PFSK-1 (cell line): ENCODE data around the gene EPHB6.

Experiments used
- FOXP2 ChIP-seq: optimal IDR thresholded peaks from 2 replicates; pipeline ENCODE3; 2011; ENCODE audit warnings: borderline replicate concordance, control low read depth, inconsistent platforms; ENCODE audit not compliant: insufficient read depth; ENCODE audit errors: extremely low read length, extremely low read depth
- POLR2AphosphoS5 ChIP-seq: IDR thresholded peaks from 2 replicates; pipeline ENCODE4 v1.6.1; 2012; ENCODE audit warnings: low read depth, mild to moderate bottlenecking, control low read depth, low read length, moderate library complexity
- SIN3A ChIP-seq: IDR thresholded peaks from 2 replicates; pipeline ENCODE4 v1.6.1; 2012; ENCODE audit warnings: mild to moderate bottlenecking, low read length, moderate library complexity, borderline replicate concordance; ENCODE audit not compliant: insufficient read depth
- TAF1 ChIP-seq: IDR thresholded peaks from 2 replicates; pipeline ENCODE4 v1.6.1; 2012; ENCODE audit warnings: low read length, control low read depth, borderline replicate concordance; ENCODE audit not compliant: insufficient read depth
- TF ChIP-seq, protein P1 (sequence below), 2 experiments: IDR thresholded peaks; 2 replicates each; pipeline versions ENCODE4 v1.6.1 to v1.8.0; 2011 to 2012; ENCODE audit warnings: low read depth in 2 of 2, low read length in 2 of 2, control low read depth in 1 of 2, inconsistent platforms in 1 of 2, mild to moderate bottlenecking in 1 of 2, moderate library complexity in 1 of 2; ENCODE audit not compliant: insufficient read depth in 1 of 2

EPHB6 gene

DNA sequence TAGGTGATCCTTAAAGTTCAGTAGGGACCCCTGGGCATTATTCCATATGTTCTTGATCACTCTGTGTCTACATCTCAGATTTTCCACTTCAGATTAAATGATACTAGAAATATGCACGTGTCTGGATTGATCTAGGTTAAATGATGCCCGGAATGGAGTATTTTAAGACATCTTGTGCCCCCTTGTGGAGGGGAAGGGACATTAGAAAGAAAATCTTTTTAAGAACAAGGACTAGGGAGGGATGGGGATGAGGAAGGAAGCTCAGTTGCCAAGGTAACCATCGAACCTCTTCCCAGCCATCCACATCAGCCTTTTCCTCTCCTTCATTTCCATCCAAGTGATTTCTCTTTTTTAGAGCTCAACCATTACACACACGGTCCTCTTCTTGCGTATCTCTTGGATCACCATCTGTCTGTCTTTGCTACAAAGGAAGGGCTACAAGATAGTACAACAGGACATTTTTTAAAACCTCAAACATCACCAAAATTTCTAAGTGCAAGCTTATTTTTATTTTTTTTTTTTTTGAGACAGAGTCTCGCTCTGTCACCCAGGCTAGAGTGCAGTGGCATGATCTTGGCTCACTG lies 43.6 kb upstream of the EPHB6 start:
- TF ChIP-seq TAF1 (no peak), SIN3A (no peak), FOXP2 (no peak), POLR2AphosphoS5 (no peak)
- TF ChIP-seq, protein P1, sequence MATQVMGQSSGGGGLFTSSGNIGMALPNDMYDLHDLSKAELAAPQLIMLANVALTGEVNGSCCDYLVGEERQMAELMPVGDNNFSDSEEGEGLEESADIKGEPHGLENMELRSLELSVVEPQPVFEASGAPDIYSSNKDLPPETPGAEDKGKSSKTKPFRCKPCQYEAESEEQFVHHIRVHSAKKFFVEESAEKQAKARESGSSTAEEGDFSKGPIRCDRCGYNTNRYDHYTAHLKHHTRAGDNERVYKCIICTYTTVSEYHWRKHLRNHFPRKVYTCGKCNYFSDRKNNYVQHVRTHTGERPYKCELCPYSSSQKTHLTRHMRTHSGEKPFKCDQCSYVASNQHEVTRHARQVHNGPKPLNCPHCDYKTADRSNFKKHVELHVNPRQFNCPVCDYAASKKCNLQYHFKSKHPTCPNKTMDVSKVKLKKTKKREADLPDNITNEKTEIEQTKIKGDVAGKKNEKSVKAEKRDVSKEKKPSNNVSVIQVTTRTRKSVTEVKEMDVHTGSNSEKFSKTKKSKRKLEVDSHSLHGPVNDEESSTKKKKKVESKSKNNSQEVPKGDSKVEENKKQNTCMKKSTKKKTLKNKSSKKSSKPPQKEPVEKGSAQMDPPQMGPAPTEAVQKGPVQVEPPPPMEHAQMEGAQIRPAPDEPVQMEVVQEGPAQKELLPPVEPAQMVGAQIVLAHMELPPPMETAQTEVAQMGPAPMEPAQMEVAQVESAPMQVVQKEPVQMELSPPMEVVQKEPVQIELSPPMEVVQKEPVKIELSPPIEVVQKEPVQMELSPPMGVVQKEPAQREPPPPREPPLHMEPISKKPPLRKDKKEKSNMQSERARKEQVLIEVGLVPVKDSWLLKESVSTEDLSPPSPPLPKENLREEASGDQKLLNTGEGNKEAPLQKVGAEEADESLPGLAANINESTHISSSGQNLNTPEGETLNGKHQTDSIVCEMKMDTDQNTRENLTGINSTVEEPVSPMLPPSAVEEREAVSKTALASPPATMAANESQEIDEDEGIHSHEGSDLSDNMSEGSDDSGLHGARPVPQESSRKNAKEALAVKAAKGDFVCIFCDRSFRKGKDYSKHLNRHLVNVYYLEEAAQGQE (IDR thresholded peaks at IDR 0.05; ENCODE audit: insufficient read depth in 1 of 2, low read depth in 2 of 2, low read length in 2 of 2), result no peak

DNA sequence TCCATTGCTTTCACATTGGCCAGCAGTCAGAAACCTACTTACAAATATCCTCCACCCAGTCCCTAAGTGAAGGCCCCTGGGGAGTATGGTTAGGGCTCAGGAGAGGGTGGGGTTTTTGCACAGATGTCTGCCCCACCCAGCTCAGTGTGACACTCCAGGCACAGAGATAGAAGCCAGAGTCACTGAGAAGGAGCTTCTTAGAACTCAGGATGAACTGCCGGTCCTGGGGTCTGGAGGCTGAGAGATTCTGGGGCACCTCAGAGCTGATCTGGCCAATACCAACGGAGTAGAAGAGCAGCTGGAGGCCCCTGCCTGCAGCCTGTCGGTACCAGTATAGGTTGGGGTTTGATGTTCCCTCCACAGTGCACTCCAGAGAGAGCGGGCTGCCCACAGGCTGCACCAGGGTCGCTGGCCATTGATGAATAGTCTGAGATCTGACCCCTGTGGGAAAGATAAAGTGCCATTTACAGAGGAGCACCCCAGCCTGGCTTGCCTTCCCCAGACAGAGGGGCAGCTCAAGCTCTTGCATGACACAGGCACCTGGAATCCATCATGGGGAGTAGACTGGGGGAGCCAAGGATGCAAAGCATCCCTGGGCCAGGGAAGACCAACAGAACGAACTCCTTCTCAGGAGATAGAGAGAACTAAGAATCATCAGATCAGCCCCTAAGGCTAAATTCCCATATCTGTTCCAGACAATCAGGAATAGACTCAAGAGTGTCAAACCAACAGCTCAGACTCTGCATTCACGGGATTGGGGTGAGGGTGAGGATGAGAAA lies 42.2 kb upstream of the EPHB6 start:
- TF ChIP-seq POLR2AphosphoS5 (no peak), TAF1 (no peak), SIN3A (no peak), FOXP2 (no peak)
- TF ChIP-seq, protein P1 (IDR thresholded peaks at IDR 0.05; ENCODE audit: insufficient read depth in 1 of 2, low read depth in 2 of 2, low read length in 2 of 2), result no peak

DNA sequence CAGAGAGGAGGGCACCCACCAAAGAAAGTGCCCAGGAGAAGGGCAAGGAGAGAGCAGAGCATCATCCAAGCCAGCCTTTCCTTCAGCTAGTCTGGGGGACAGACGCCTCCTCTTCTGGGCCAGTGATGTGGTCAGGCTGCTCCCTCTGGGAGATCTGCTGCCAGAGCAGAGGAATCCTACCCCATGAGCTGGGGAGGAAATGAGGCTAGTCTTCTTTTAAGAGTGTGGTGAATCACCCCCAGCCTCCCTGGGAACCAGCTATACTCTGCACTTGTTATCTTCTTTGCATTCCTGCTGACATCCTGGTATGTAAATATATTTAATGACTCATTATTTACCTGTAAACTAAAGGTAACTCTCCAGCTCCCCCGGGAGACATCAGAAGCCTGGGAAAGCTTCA lies 41.6 kb upstream of the EPHB6 start:
- TF ChIP-seq FOXP2, result no peak
- no peak for TF ChIP-seq POLR2AphosphoS5
- TF ChIP-seq, protein P1 (IDR thresholded peaks at IDR 0.05; ENCODE audit: insufficient read depth in 1 of 2, low read depth in 2 of 2, low read length in 2 of 2), result no peak
- TF ChIP-seq SIN3A, result no peak
- TF ChIP-seq TAF1, result no peak

DNA sequence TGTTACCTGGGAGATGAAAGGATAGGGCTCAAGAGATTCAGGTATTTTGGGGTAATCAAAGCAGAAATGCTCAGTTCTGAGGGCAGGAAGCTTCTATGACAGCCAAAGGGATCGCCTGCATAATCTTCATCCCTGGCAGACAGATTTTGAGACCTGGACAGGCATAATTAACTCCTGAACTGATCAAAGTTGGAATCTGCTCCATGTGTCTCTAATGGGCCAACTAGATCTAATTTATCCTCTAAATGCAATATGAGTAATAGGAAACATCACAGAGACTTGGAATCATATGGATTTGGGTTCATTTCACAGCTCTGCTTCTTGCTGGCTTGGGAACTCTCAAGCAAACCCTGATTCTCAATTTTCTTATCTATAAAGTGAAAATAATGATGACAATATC lies 41.2 kb upstream of the EPHB6 start:
- no peak for TF ChIP-seq FOXP2

DNA sequence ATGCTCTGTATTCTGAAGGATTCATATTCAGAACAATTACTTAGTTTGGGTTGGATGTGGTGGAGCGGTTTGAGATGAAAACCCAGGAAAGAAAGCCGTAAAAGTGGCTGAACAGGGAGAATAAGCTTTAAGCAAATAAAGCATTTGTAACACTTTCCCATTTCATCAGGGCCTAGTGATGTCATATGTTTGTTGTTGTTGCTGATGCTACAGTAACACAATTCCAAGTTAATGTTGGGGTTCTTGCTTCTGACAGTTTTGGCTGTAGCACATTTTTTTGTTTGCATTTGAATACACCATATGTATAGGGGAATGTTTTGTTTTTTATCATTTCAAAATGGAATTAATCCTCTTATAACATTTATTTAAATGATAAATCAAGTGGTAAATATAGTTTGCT lies 40.4 kb upstream of the EPHB6 start:
- TF ChIP-seq, protein P1 (IDR thresholded peaks at IDR 0.05; ENCODE audit: insufficient read depth in 1 of 2, low read depth in 2 of 2, low read length in 2 of 2), result no peak
- no peak for TF ChIP-seq FOXP2
- no peak for TF ChIP-seq TAF1
- no peak for TF ChIP-seq POLR2AphosphoS5
- no peak for TF ChIP-seq SIN3A
